CD4-positive, alpha-beta memory T cell (primary cell): Measurements from ENCODE around the gene ADGRG3. TPM values are rescaled to one million over a fixed set of nuclear protein-coding genes. Genes with fewer than 3 reads are reported as not detected.
A peak's percentile ranks its signal among the peaks of the same experiment; 100 is the strongest.

Experiments used
- CTCF ChIA-PET: fragments of 350-600 bp; sonication (Branson Sonifier 250); formaldehyde crosslinking; loops from one replicate; lab custom pipeline; 2021; ENCODE audit warnings: inconsistent platforms; ENCODE audit not compliant: partially characterized antibody; lab: Charles Lee
- POLR2A ChIA-PET: fragments of 350-600 bp; sonication (Branson Sonifier 250); formaldehyde crosslinking; loops from one replicate; lab custom pipeline; 2021; ENCODE audit not compliant: partially characterized antibody; lab: Charles Lee
- DNase-seq, 5 donors: peaks; one replicate each; pipeline versions ENCODE4 v3.0.0 to v3.0.0-alpha.2; 2020 to 2022; ENCODE audit warnings: mixed read lengths in 1 of 5
- H3K27ac ChIP-seq: one replicate; pipeline ENCODE4 v1.7.0; 2013; ENCODE audit warnings: low read depth, low read length
- H3K27me3 ChIP-seq: 2 replicates; pipeline ENCODE4 v1.7.0; 2013; ENCODE audit warnings: mild to moderate bottlenecking, low read length, moderate library complexity; ENCODE audit not compliant: insufficient read depth
- H3K36me3 ChIP-seq: 2 replicates; pipeline ENCODE4 v1.7.0; 2013; ENCODE audit warnings: mild to moderate bottlenecking, low read length, moderate library complexity; ENCODE audit not compliant: insufficient read depth
- H3K4me1 ChIP-seq: 2 replicates; pipeline ENCODE4 v1.7.0; 2013; ENCODE audit warnings: mild to moderate bottlenecking, low read length, moderate library complexity; ENCODE audit not compliant: insufficient read depth
- H3K4me3 ChIP-seq, 2 donors: one replicate each; pipeline ENCODE4 v1.7.0; 2013; ENCODE audit warnings: low read length in 2 of 2, mild to moderate bottlenecking in 1 of 2
- H3K9me3 ChIP-seq, 2 donors: one replicate each; pipeline ENCODE4 v1.7.0; 2013; ENCODE audit warnings: low read length in 2 of 2, control low read depth in 1 of 2; ENCODE audit not compliant: control insufficient read depth in 1 of 2
- H3K27ac Mint-ChIP-seq, 7 donors: one replicate each; pipeline ENCODE4 v1.8.0; 2020 to 2021; ENCODE audit warnings: mixed read lengths in 7 of 7, mild to moderate bottlenecking in 6 of 7, inconsistent platforms in 3 of 7, moderate library complexity in 3 of 7
- H3K27me3 Mint-ChIP-seq, 2 donors: one replicate each; pipeline ENCODE4 v1.8.0; 2020 to 2021; ENCODE audit warnings: mixed read lengths in 2 of 2
- H3K36me3 Mint-ChIP-seq, 2 donors: one replicate each; pipeline ENCODE4 v1.8.0; 2020 to 2021; ENCODE audit warnings: mixed read lengths in 2 of 2, inconsistent platforms in 1 of 2, mild to moderate bottlenecking in 1 of 2
- H3K4me1 Mint-ChIP-seq, 4 donors: one replicate each; pipeline ENCODE4 v1.8.0; 2020 to 2021; ENCODE audit warnings: mixed read lengths in 4 of 4, mild to moderate bottlenecking in 1 of 4
- H3K4me3 Mint-ChIP-seq, 8 donors: one replicate each; pipeline ENCODE4 v1.8.0; 2020 to 2021; ENCODE audit warnings: mixed read lengths in 8 of 8, mild to moderate bottlenecking in 7 of 8, moderate library complexity in 6 of 8, inconsistent platforms in 3 of 8
- H3K9me3 Mint-ChIP-seq, 8 donors: one replicate each; pipeline ENCODE4 v1.8.0; 2020 to 2021; ENCODE audit warnings: mixed read lengths in 8 of 8, mild to moderate bottlenecking in 5 of 8, inconsistent platforms in 3 of 8, moderate library complexity in 1 of 8
- intact Hi-C: fragments of 100-400 bp; cut with micrococcal nuclease; formaldehyde crosslinking; loops from one replicate; pipeline ENCODE4 v1.15.1; 2023
- polyA plus RNA-seq, 2 donors: library from polyadenylated mRNA; unstranded; fragments of 300-500 nt; fragmentation: Illumina TruSeq; gene quantifications; one replicate each; pipeline ENCODE4 v1.2.3, GENCODE V29; 2021
- total RNA-seq, 2 experiments: library from RNA; stranded (reverse); gene quantifications; one replicate each; pipeline ENCODE4 v1.2.3, GENCODE V29; 2021

Gene ADGRG3, protein sequence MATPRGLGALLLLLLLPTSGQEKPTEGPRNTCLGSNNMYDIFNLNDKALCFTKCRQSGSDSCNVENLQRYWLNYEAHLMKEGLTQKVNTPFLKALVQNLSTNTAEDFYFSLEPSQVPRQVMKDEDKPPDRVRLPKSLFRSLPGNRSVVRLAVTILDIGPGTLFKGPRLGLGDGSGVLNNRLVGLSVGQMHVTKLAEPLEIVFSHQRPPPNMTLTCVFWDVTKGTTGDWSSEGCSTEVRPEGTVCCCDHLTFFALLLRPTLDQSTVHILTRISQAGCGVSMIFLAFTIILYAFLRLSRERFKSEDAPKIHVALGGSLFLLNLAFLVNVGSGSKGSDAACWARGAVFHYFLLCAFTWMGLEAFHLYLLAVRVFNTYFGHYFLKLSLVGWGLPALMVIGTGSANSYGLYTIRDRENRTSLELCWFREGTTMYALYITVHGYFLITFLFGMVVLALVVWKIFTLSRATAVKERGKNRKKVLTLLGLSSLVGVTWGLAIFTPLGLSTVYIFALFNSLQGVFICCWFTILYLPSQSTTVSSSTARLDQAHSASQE
- total RNA-seq (not detected), polyA plus RNA-seq (not detected)

DNA sequence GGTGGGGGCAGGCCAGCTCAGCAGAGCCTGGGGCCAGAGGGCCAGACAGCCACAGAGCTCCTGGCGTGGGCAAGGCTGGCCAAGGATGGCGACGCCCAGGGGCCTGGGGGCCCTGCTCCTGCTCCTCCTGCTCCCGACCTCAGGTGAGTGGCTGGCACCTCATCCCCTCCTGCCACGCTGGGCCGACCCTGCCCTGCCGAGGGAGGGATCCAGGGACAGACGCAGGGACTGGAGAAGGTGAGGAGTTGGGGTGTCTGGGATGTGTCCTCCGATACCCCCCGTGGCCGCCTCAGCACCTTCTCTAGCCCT lies at the start of gene ADGRG3:
TSS of gene ADGRG3 (plus strand) at position 44 of the 309 bp plus-strand sequence. CDS start at position 86, 42 bp downstream.
- Histone ChIP-seq H3K27ac (no peak within 1 kb of the TSS), H3K4me3 (no peak within 1 kb of the TSS), H3K27me3 (no peaks in the 10 kb centered on the region), H3K9me3 (no peaks in the 10 kb centered on the region), H3K4me1 (no peaks in the 10 kb centered on the region), H3K36me3 (no peaks in the 10 kb centered on the region)
- no peak for DNase-seq
- Mint-ChIP-seq H3K4me3 (no peak within 1 kb of the TSS), H3K27ac (no peak within 1 kb of the TSS), H3K27me3 (peaks cover 2 to 3% of the 10 kb centered on the region in 2 donors), H3K9me3 (no peaks in the 10 kb centered on the region), H3K4me1 (no peaks in the 10 kb centered on the region), H3K36me3 (no peaks in the 10 kb centered on the region)
- POLR2A ChIA-PET: no interaction called here
- intact Hi-C loops: no loop called here
- CTCF ChIA-PET: no interaction called here

DNA sequence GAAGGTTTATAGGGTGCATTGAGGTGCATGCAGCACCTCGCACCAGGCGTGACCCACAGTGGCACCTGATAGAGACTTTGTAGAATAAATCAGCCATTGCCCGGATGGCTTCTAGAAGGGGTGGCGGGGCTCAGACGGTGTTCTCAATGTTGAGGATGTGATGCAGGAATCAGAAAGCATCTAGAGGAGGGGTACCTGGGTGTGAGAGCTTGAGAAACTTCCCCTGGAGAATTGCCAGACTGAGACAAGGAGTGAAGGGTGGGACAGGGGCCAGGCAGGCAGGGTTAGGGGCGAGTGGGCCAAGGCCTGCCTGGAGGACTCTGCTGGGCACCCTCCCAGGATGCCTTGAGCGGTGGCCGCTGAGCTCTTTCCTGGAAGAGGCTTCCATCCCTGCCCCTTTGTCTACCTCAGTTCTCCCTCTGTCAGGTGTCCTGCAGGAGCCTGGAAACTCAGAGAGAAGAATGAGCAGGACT lies 48.9 kb upstream of the ADGRG3 start:
- CTCF ChIA-PET: interaction anchor here (1.4 kb wide), 1 partner anchor 29 kb away, joined by 3 read pairs; no protein-coding TSS in a partner anchor
- no peaks in the 10 kb centered on the region for H3K4me1 Mint-ChIP-seq
- H3K27ac Mint-ChIP-seq: peak overlapping the region in 2 of 7 donors; percentile 21 to 25

DNA sequence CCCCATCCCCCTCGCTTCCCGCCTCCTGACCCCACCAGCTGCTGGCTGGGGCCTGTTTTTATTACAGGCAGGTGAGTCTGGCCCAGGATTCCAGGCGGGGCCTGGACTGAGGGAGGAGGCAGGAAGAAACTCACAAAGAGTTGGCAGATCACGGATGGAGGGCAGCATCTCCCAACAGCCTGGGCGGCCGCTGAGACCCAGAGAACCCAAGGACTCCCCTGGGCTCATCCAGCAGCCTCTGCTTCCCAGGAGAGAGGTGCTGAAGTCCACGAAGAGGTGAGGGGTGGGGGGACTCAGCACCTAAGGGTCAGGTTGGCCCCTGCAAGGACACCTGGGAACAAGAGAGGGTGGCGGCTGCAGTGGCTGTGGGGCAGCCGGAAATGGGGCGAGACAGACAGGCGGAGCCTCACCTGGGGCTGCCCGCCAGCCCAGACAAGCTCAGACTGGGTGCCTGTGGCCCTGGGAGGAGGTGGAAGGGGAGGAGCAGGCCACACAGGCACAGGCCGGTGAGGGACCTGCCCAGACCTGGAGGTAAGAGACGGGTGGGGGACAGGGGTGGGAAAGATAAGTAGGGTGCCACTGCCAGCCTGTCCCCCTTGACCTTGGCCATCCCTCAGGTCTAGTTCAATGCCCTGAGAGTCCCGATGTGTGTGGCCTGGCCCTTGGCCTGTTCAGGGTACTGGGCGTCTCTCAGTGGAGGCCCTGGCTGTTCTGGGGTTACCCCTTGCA lies 48.3 kb upstream of the ADGRG3 start:
- no peaks in the 10 kb centered on the region for H3K36me3 Mint-ChIP-seq
- CTCF ChIA-PET: interaction anchor here (1.4 to 1.5 kb wide), 2 partner anchors 10 to 30 kb away, joined by 3 to 4 read pairs; no protein-coding TSS in a partner anchor
- Histone ChIP-seq H3K27ac (no peak overlapping the region), H3K27me3 (no peaks in the 10 kb centered on the region), H3K36me3 (no peaks in the 10 kb centered on the region), H3K9me3 (no peaks in the 10 kb centered on the region), H3K4me3 (no peak overlapping the region), H3K4me1 (no peaks in the 10 kb centered on the region)
- H3K27ac Mint-ChIP-seq: no peak overlapping the region
- no peak for DNase-seq
- H3K4me3 Mint-ChIP-seq: no peak overlapping the region
- H3K9me3 Mint-ChIP-seq: no peaks in the 10 kb centered on the region
- POLR2A ChIA-PET: interaction anchor here (1.6 kb wide), 1 partner anchor 11 kb away, joined by 3 read pairs; no protein-coding TSS in a partner anchor
- intact Hi-C loops: no loop called here
- H3K4me1 Mint-ChIP-seq: no peaks in the 10 kb centered on the region
- no peaks in the 10 kb centered on the region for H3K27me3 Mint-ChIP-seq

More for the DNA sequence above, 48.9 kb upstream of the ADGRG3 start:
- Mint-ChIP-seq H3K27me3 (no peaks in the 10 kb centered on the region), H3K9me3 (no peaks in the 10 kb centered on the region), H3K4me3 (no peak overlapping the region), H3K36me3 (no peaks in the 10 kb centered on the region)
- intact Hi-C loops: no loop called here
- no peak for DNase-seq
- Histone ChIP-seq H3K9me3 (no peaks in the 10 kb centered on the region), H3K36me3 (no peaks in the 10 kb centered on the region), H3K4me3 (no peak overlapping the region), H3K27ac (no peak overlapping the region), H3K27me3 (no peaks in the 10 kb centered on the region), H3K4me1 (no peaks in the 10 kb centered on the region)
- POLR2A ChIA-PET: no interaction called here

DNA sequence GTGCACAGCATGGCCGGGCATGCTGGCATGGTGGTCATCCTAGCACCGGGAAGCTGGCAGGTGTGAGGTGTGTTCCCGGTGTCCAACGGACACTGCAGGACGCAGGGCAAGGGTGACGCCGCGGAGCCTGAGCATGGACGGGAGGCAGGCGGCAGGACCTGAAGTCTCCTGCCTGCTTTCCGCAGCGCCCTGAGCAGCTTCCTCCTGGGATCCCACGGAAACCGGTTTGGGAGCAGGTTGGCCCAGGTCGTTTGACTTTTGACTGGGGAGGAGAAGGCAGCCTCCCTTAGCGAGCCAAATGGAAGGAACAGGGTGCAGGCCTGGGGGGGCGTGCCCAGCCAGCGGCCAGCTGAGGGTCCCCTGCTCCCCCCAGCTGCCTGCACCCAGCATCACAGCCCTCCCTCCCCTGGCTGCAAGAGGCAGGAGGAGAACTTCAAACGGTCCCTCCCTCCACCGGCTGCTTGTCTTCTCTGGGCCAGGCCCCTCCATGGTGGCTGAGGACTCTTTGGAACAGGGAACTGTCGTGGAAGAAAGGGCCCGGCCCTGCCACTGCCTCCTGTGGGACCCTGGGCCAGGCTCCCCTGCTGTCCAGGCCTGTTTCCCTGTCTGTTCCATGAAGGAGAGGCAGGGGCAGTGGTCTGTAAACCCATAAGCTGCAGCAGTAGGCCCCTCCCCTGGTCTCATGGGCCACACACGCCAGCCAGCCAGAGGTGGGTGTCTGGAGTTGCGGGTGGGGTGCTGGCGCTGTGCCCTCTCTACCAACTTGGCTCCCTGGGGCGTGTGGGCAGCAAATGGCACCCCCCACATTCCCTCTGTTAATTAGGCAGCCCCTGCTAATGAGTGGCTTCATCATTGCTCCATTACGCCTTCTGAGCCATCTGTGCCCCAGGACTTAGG lies 47.5 kb upstream of the ADGRG3 start:
- no peaks in the 10 kb centered on the region for H3K27me3 ChIP-seq
- no peaks in the 10 kb centered on the region for H3K27me3 Mint-ChIP-seq
- no peaks in the 10 kb centered on the region for H3K36me3 ChIP-seq
- intact Hi-C loops: no loop called here
- H3K9me3 Mint-ChIP-seq: no peaks in the 10 kb centered on the region
- no peak overlapping the region for H3K4me3 ChIP-seq
- H3K9me3 ChIP-seq: no peaks in the 10 kb centered on the region
- no peak for DNase-seq
- no peak overlapping the region for H3K27ac ChIP-seq
- no peaks in the 10 kb centered on the region for H3K4me1 ChIP-seq
- H3K4me1 Mint-ChIP-seq: peaks cover 0 to 4% (median 0%) of the 10 kb centered on the region in 4 donors
- no peak overlapping the region for H3K4me3 Mint-ChIP-seq
- ChIA-PET POLR2A (interaction anchor here (1.6 kb wide), 1 partner anchor 12 kb away, joined by 3 read pairs; no protein-coding TSS in a partner anchor), CTCF (interaction anchor here (1.4 to 1.5 kb wide), 2 partner anchors 11 to 31 kb away, joined by 3 to 4 read pairs; no protein-coding TSS in a partner anchor)
- H3K27ac Mint-ChIP-seq: no peak overlapping the region
- no peaks in the 10 kb centered on the region for H3K36me3 Mint-ChIP-seq

DNA sequence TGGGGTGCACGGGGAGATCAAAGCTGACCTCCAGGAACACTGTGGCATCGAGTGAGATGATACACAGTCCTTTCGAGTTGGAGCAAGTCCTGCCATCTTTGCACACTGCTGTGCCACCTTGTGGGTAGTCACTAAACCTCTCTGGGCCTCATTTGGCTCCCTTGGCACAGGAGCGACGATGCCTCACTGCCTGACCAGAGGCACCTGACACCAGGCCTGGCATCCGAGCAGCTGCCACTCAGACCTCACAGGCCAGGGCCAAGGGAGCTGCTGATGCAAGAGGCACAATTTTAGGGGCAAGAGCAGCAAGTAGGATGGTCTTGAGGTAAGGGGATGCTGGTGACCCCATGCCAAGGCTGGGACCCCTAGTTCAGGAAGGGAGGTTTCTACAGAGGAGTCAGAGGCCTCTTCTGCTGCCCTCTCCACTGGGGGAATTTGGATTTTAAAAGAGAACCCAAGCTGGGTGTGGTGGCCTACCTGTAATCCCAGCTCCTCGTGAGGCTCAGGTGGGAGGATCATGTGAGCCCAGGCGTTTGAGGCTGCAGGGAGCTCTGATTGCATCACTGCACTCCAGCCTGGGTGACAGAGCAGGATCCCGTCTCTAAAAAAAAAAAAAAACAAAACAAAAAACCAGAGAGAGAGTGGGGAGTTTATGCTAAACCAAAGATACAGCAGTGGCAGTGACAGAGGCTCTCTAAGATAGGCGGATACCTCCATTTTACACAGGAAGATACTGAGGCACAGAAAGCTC lies 46.4 kb upstream of the ADGRG3 start:
- H3K27me3 ChIP-seq: no peaks in the 10 kb centered on the region
- no peaks in the 10 kb centered on the region for H3K36me3 ChIP-seq
- no peaks in the 10 kb centered on the region for H3K9me3 ChIP-seq
- no peak overlapping the region for H3K27ac ChIP-seq
- no peaks in the 10 kb centered on the region for H3K36me3 Mint-ChIP-seq
- CTCF ChIA-PET: interaction anchor here (1.0 kb wide), 1 partner anchor 45 kb away, joined by 4 read pairs; no protein-coding TSS in a partner anchor
- H3K4me3 ChIP-seq: no peak overlapping the region
- no peaks in the 10 kb centered on the region for H3K27me3 Mint-ChIP-seq
- no peak overlapping the region for H3K4me3 Mint-ChIP-seq
- no peak for DNase-seq
- intact Hi-C loops: no loop called here
- POLR2A ChIA-PET: interaction anchor here (1.6 kb wide), 1 partner anchor 13 kb away, joined by 3 read pairs; no protein-coding TSS in a partner anchor
- no peaks in the 10 kb centered on the region for H3K4me1 ChIP-seq
- peaks cover 0 to 4% (median 0%) of the 10 kb centered on the region in 4 donors for H3K4me1 Mint-ChIP-seq
- H3K27ac Mint-ChIP-seq: peak overlapping the region in 1 of 7 donors; percentile 48
- no peaks in the 10 kb centered on the region for H3K9me3 Mint-ChIP-seq
